Measurements from ENCODE around the gene TRPC4AP.

Gene TRPC4AP

GRCh38 chr20:35021063-35021462, 71.5 kb downstream of the TRPC4AP start:
- TF ChIP-seq CTCF (conservative IDR thresholded peaks at IDR 0.05; ENCODE audit: low read length) (no peak), EZH2phosphoT487 (IDR thresholded peaks at IDR 0.05; ENCODE audit: borderline replicate concordance) (no peak)
- no peak overlapping the region for H2AFZ ChIP-seq (ENCODE audit: low read length)
- no peak overlapping the region for H3K4me2 ChIP-seq (ENCODE audit: low read depth, low read length, poor library complexity, severe bottlenecking)
- H4K20me1 ChIP-seq (ENCODE audit: insufficient read depth, low read length, poor library complexity, severe bottlenecking) = no peaks in the 10 kb centered on the region
- no peak overlapping the region for H3K9ac ChIP-seq (ENCODE audit: low read depth, low read length, poor library complexity, severe bottlenecking)
- peaks cover 87% of the 10 kb centered on the region for H3K36me3 ChIP-seq (ENCODE audit: insufficient read depth, low read length)
- H3K9me2 ChIP-seq (replicated peaks; ENCODE audit: low read depth, low read length) = no peaks in the 10 kb centered on the region
- no peak overlapping the region for H3K4me3 ChIP-seq (ENCODE audit: low read length, poor library complexity, severe bottlenecking)
- H3K27me3 ChIP-seq (ENCODE audit: insufficient read depth, low read length, poor library complexity, severe bottlenecking) = no peaks in the 10 kb centered on the region
- no peaks in the 10 kb centered on the region for H3F3A ChIP-seq (ENCODE audit: low read depth)
- no peaks in the 10 kb centered on the region for H3K9me3 ChIP-seq (ENCODE audit: insufficient read depth, low read depth, low read length)
- no peaks in the 10 kb centered on the region for H3K79me2 ChIP-seq (ENCODE audit: insufficient read depth, low read length)
- no peaks in the 10 kb centered on the region for H3K4me1 ChIP-seq (ENCODE audit: insufficient read depth, low read length, poor library complexity, severe bottlenecking)

- H4K20me1 ChIP-seq (ENCODE audit: insufficient read depth, low read length, poor library complexity, severe bottlenecking) = no peaks in the 10 kb centered on the region
- no peaks in the 10 kb centered on the region for H3F3A ChIP-seq (ENCODE audit: low read depth)
- H3K4me2 ChIP-seq (ENCODE audit: low read depth, low read length, poor library complexity, severe bottlenecking) = no peak overlapping the region
- H2AFZ ChIP-seq (ENCODE audit: low read length) = no peak overlapping the region
- H3K9ac ChIP-seq (ENCODE audit: low read depth, low read length, poor library complexity, severe bottlenecking) = no peak overlapping the region
- H3K27me3 ChIP-seq (ENCODE audit: insufficient read depth, low read length, poor library complexity, severe bottlenecking) = no peaks in the 10 kb centered on the region
- TF ChIP-seq CTCF (conservative IDR thresholded peaks at IDR 0.05; ENCODE audit: low read length) (no peak), EZH2phosphoT487 (IDR thresholded peaks at IDR 0.05; ENCODE audit: borderline replicate concordance) (no peak)
- no peaks in the 10 kb centered on the region for H3K9me3 ChIP-seq (ENCODE audit: insufficient read depth, low read depth, low read length)
- peaks cover 87% of the 10 kb centered on the region for H3K36me3 ChIP-seq (ENCODE audit: insufficient read depth, low read length)
- no peaks in the 10 kb centered on the region for H3K9me2 ChIP-seq (replicated peaks; ENCODE audit: low read depth, low read length)
- H3K4me3 ChIP-seq (ENCODE audit: low read length, poor library complexity, severe bottlenecking) = no peak overlapping the region
- no peaks in the 10 kb centered on the region for H3K4me1 ChIP-seq (ENCODE audit: insufficient read depth, low read length, poor library complexity, severe bottlenecking)
- H3K79me2 ChIP-seq (ENCODE audit: insufficient read depth, low read length) = no peaks in the 10 kb centered on the region
Observed at GRCh38 chr20:35020108-35020928, 72.3 kb downstream of the TRPC4AP start.

- H2AFZ ChIP-seq (ENCODE audit: low read length) = no peak overlapping the region
- TF ChIP-seq CTCF (conservative IDR thresholded peaks at IDR 0.05; ENCODE audit: low read length) = no peak
- no peak for TF ChIP-seq EZH2phosphoT487 (IDR thresholded peaks at IDR 0.05; ENCODE audit: borderline replicate concordance)
- no peak overlapping the region for H3K9ac ChIP-seq (ENCODE audit: low read depth, low read length, poor library complexity, severe bottlenecking)
- H3K9me3 ChIP-seq (ENCODE audit: insufficient read depth, low read depth, low read length) = no peaks in the 10 kb centered on the region
- no peaks in the 10 kb centered on the region for H3K9me2 ChIP-seq (replicated peaks; ENCODE audit: low read depth, low read length)
- H4K20me1 ChIP-seq (ENCODE audit: insufficient read depth, low read length, poor library complexity, severe bottlenecking) = no peaks in the 10 kb centered on the region
- H3K4me1 ChIP-seq (ENCODE audit: insufficient read depth, low read length, poor library complexity, severe bottlenecking) = peaks cover 3% of the 10 kb centered on the region
- H3K4me3 ChIP-seq (ENCODE audit: low read length, poor library complexity, severe bottlenecking) = no peak overlapping the region
- peaks cover 86% of the 10 kb centered on the region for H3K36me3 ChIP-seq (ENCODE audit: insufficient read depth, low read length)
- no peaks in the 10 kb centered on the region for H3F3A ChIP-seq (ENCODE audit: low read depth)
- H3K79me2 ChIP-seq (ENCODE audit: insufficient read depth, low read length) = no peaks in the 10 kb centered on the region
- H3K27me3 ChIP-seq (ENCODE audit: insufficient read depth, low read length, poor library complexity, severe bottlenecking) = no peaks in the 10 kb centered on the region
- no peak overlapping the region for H3K4me2 ChIP-seq (ENCODE audit: low read depth, low read length, poor library complexity, severe bottlenecking)
Observed at GRCh38 chr20:35018590-35019371, 73.8 kb downstream of the TRPC4AP start.

Measured in Loucy (cell line).